Measurements from ENCODE around the gene TRIP4. TPM values are rescaled to one million over a fixed set of nuclear protein-coding genes. Genes with fewer than 3 reads are reported as not detected.

The TRIP4 gene
- total and polyA plus RNA-seq, 9 of the 15 experiments (the other 6 are each of a cell fraction or from before 2014, with no cell fraction given): 7.6 to 23.3 (median 16.7) TPM

GRCh38 chr15:64460206-64460723, 72.6 kb downstream of the TRIP4 start, which contains the start of gene ZNF609 (continued):
- TF ChIP-seq BCLAF1 (IDR thresholded peaks at IDR 0.05; ENCODE audit: borderline replicate concordance in 1 of 2, control insufficient read depth in 1 of 2, low read depth in 2 of 2, low read length in 1 of 2) (no peak), ZFP91 (CRISPR knock-in tag; IDR thresholded peaks at IDR 0.05) (no peak; the same call in 1 of the 2 replicates), JUN (IDR thresholded peaks at IDR 0.05; ENCODE audit: borderline replicate concordance, low read depth, low read length) (0 out of 2 replicates have a peak, but pooled peaks have one; percentile 51), JUN (CRISPR knock-in tag; IDR thresholded peaks at IDR 0.05; ENCODE audit: borderline replicate concordance) (no peak), FOSL1 (tag; conservative IDR thresholded peaks at IDR 0.05) (peak; percentile 57; the same call in 1 of the 2 replicates), ZNF324 (CRISPR knock-in tag; IDR thresholded peaks at IDR 0.05) (no peak), RAD21 (CRISPR knock-in tag; conservative IDR thresholded peaks at IDR 0.05 in 1 of 2, IDR thresholded peaks at IDR 0.05 in 1 of 2) (peak in 1 of 2 experiments; percentile 33; a peak in 1 of 4 replicates), DNMT1 (IDR thresholded peaks at IDR 0.05) (no peak), ATF2 (CRISPR knock-in tag; IDR thresholded peaks at IDR 0.05) (no peak), MYNN (IDR thresholded peaks at IDR 0.05) (peak; percentile 49; the same call in 1 of the 2 replicates), MYNN (CRISPR knock-in tag; IDR thresholded peaks at IDR 0.05) (no peak), RBM22 (IDR thresholded peaks at IDR 0.05; ENCODE audit: low read depth, low read length, poor library complexity, severe bottlenecking) (peak; percentile 29), ZNF232 (CRISPR knock-in tag; IDR thresholded peaks at IDR 0.05) (no peak), ARID1B (IDR thresholded peaks at IDR 0.05) (peak; percentile 55; the same call in 1 of the 2 replicates), KLF13 (tag; IDR thresholded peaks at IDR 0.05; ENCODE audit: borderline replicate concordance, low read depth) (peak; percentile 61; the same call in 1 of the 2 replicates), NUFIP1 (IDR thresholded peaks at IDR 0.05; ENCODE audit: partially characterized antibody) (peak; percentile 97), ASH1L (IDR thresholded peaks at IDR 0.05; ENCODE audit: borderline replicate concordance, low read depth, partially characterized antibody) (no peak), ZFX (CRISPR knock-in tag; IDR thresholded peaks at IDR 0.05) (no peak; the same call in 1 of the 2 replicates), ZNF174 (CRISPR knock-in tag; IDR thresholded peaks at IDR 0.05) (no peak), STAT5B (CRISPR knock-in tag; IDR thresholded peaks at IDR 0.05) (no peak), NR3C1 (CRISPR knock-in tag; IDR thresholded peaks at IDR 0.05) (no peak)

Measured in K562 (cell line).